IMR-90 (cell line): ENCODE results near the gene CIZ1. TPM values are rescaled to one million over a fixed set of nuclear protein-coding genes. Genes with fewer than 3 reads are reported as not detected.

Experiments
- ATAC-seq: fragments of 200-7000 bp; cut with Tn5 transposase; 2 replicates; pipeline ENCODE4 v1.9.1; 2020; ENCODE audit warnings: low read depth, mild to moderate bottlenecking, moderate library complexity
- BruUV-seq: library from RNA; stranded (reverse); fragments of 400-500 nt; replicated peaks from 2 replicates; lab custom pipeline; 2021; lab: Mats Ljungman, UMichigan
- CTCF ChIA-PET: fragments of 300-600 bp; formaldehyde crosslinking; extraction: SDS; loops from one replicate; lab custom pipeline; 2021; ENCODE audit warnings: antibody characterized with exemption; lab: Yijun Ruan, JAX
- POLR2A ChIA-PET: fragments of 300-600 bp; sonication (Branson Sonifier 250); formaldehyde crosslinking; loops from one replicate; lab custom pipeline; 2022; ENCODE audit warnings: antibody characterized with exemption; ENCODE audit not compliant: unreplicated experiment; lab: Charles Lee
- DNase-seq: peaks from one replicate; pipeline ENCODE4 v3.0.0; 2013
- H2AFZ ChIP-seq: replicated peaks from 2 replicates; pipeline ENCODE3; 2013; ENCODE audit warnings: low read length, mild to moderate bottlenecking; ENCODE audit not compliant: poor library complexity
- H2AK5ac ChIP-seq: 2 replicates; pipeline ENCODE4 v1.6.1; 2013; ENCODE audit warnings: low read depth, low read length, inconsistent platforms
- H2AK9ac ChIP-seq: replicated peaks from 2 replicates; pipeline ENCODE3; 2013; ENCODE audit warnings: mild to moderate bottlenecking, low read depth, low read length, moderate library complexity; ENCODE audit not compliant: poor library complexity
- H2BK120ac ChIP-seq: 2 replicates; pipeline ENCODE4 v1.6.1; 2013; ENCODE audit warnings: low read depth, low read length, inconsistent platforms
- H2BK15ac ChIP-seq: 3 replicates; pipeline ENCODE4 v1.6.1; 2013; ENCODE audit warnings: low read depth, low read length, inconsistent platforms
- H2BK20ac ChIP-seq: 2 replicates; pipeline ENCODE4 v1.6.1; 2013; ENCODE audit warnings: low read depth, mild to moderate bottlenecking, inconsistent platforms, low read length, moderate library complexity
- H2BK5ac ChIP-seq: 2 replicates; pipeline ENCODE4 v1.6.1; 2013; ENCODE audit warnings: mild to moderate bottlenecking, low read depth, low read length, inconsistent platforms; ENCODE audit not compliant: poor library complexity, severe bottlenecking
- H3K14ac ChIP-seq: replicated peaks from 2 replicates; pipeline ENCODE4 v1.6.1; 2013; ENCODE audit warnings: low read depth, low read length, inconsistent platforms
- H3K18ac ChIP-seq: 2 replicates; pipeline ENCODE4 v1.6.1; 2013; ENCODE audit warnings: low read depth, low read length, control low read depth
- H3K23ac ChIP-seq: 2 replicates; pipeline ENCODE4 v1.6.1; 2013; ENCODE audit warnings: low read depth, low read length, inconsistent platforms
- H3K27ac ChIP-seq: 2 replicates; pipeline ENCODE4 v1.5.1; 2013; ENCODE audit warnings: mild to moderate bottlenecking, control low read depth, low read length; ENCODE audit not compliant: insufficient read depth
- H3K27me3 ChIP-seq: 2 replicates; pipeline ENCODE4 v1.6.1; 2013; ENCODE audit warnings: low read length; ENCODE audit not compliant: control insufficient read depth, insufficient read depth
- H3K36me3 ChIP-seq: 2 replicates; pipeline ENCODE4 v1.6.1; 2013; ENCODE audit warnings: low read length, mixed read lengths; ENCODE audit not compliant: control insufficient read depth, insufficient read depth
- H3K4ac ChIP-seq: 2 replicates; pipeline ENCODE4 v1.6.1; 2013; ENCODE audit warnings: low read depth, low read length, inconsistent platforms
- H3K4me1 ChIP-seq: 2 replicates; pipeline ENCODE4 v1.6.1; 2013; ENCODE audit warnings: low read length, mixed read lengths; ENCODE audit not compliant: control insufficient read depth, insufficient read depth
- H3K4me2 ChIP-seq: 2 replicates; pipeline ENCODE4 v1.6.1; 2013; ENCODE audit warnings: low read depth, mild to moderate bottlenecking, control low read depth, low read length, moderate library complexity
- H3K4me3 ChIP-seq: 2 replicates; pipeline ENCODE4 v1.5.1; 2013; ENCODE audit warnings: low read depth, mild to moderate bottlenecking, control low read depth, low read length, moderate library complexity; ENCODE audit not compliant: insufficient read depth
- H3K56ac ChIP-seq: 2 replicates; pipeline ENCODE4 v1.6.1; 2013; ENCODE audit warnings: low read length, inconsistent platforms; ENCODE audit not compliant: insufficient read depth; ENCODE audit errors: extremely low read depth
- H3K79me1 ChIP-seq, 2 experiments: 2 replicates each; pipeline ENCODE4 v1.6.1; 2013; ENCODE audit warnings: low read length in 2 of 2, inconsistent platforms in 1 of 2, low read depth in 1 of 2
- H3K9ac ChIP-seq: 2 replicates; pipeline ENCODE4 v1.6.1; 2013; ENCODE audit warnings: low read depth, low read length, control low read depth
- H3K9me1 ChIP-seq: 2 replicates; pipeline ENCODE4 v1.6.1; 2013; ENCODE audit warnings: low read length, inconsistent platforms; ENCODE audit not compliant: insufficient read depth
- H3K9me3 ChIP-seq: 2 replicates; pipeline ENCODE4 v1.6.1; 2013; ENCODE audit warnings: low read length; ENCODE audit not compliant: control insufficient read depth, insufficient read depth
- H4K20me1 ChIP-seq: 2 replicates; pipeline ENCODE4 v1.6.1; 2013; ENCODE audit warnings: low read length, inconsistent platforms; ENCODE audit not compliant: insufficient read depth
- H4K5ac ChIP-seq: 2 replicates; pipeline ENCODE4 v1.6.1; 2013; ENCODE audit warnings: mild to moderate bottlenecking, low read depth, low read length, control low read depth
- H4K8ac ChIP-seq, 2 experiments: 2 replicates each; pipeline ENCODE4 v1.6.1; 2013; ENCODE audit warnings: low read depth in 2 of 2, low read length in 2 of 2, control low read depth in 1 of 2, inconsistent platforms in 1 of 2
- H4K91ac ChIP-seq: 2 replicates; pipeline ENCODE4 v1.6.1; 2013; ENCODE audit warnings: low read depth, low read length, inconsistent platforms; ENCODE audit not compliant: insufficient read depth
- BHLHE40 ChIP-seq: fragments of 150-350 bp; IDR thresholded peaks from 2 replicates; pipeline ENCODE4 v1.6.1; 2016; ENCODE audit warnings: mild to moderate bottlenecking, low read depth, low read length
- CEBPB ChIP-seq: IDR thresholded peaks from 2 replicates; pipeline ENCODE4 v1.6.1; 2012; ENCODE audit warnings: low read depth, low read length, improper control_type of control experiment
- CHD1 ChIP-seq: IDR thresholded peaks from 2 replicates; pipeline ENCODE4 v1.6.1; 2012; ENCODE audit warnings: low read depth, low read length, improper control_type of control experiment
- ELK1 ChIP-seq: fragments of 150-350 bp; IDR thresholded peaks from 2 replicates; pipeline ENCODE4 v1.6.1; 2016; ENCODE audit warnings: low read depth, mild to moderate bottlenecking, low read length, moderate library complexity, borderline replicate concordance
- FOS ChIP-seq: fragments of 150-350 bp; IDR thresholded peaks from 2 replicates; pipeline ENCODE4 v1.6.1; 2016; ENCODE audit warnings: low read depth, low read length
- MAFK ChIP-seq: IDR thresholded peaks from 2 replicates; pipeline ENCODE4 v1.6.1; 2012; ENCODE audit warnings: low read depth, low read length, improper control_type of control experiment
- MAZ ChIP-seq: IDR thresholded peaks from 2 replicates; pipeline ENCODE4 v1.6.1; 2012; ENCODE audit warnings: low read depth, mild to moderate bottlenecking, low read length, improper control_type of control experiment, moderate library complexity, borderline replicate concordance
- MXI1 ChIP-seq: IDR thresholded peaks from 2 replicates; pipeline ENCODE4 v1.6.1; 2012; ENCODE audit warnings: low read depth, mild to moderate bottlenecking, low read length, moderate library complexity, borderline replicate concordance
- NFE2L2 ChIP-seq: fragments of 150-350 bp; IDR thresholded peaks from 2 replicates; pipeline ENCODE4 v1.6.1; 2016; ENCODE audit warnings: low read depth, mild to moderate bottlenecking, low read length
- POLR2A ChIP-seq: IDR thresholded peaks from 2 replicates; pipeline ENCODE4 v1.6.1; 2012; ENCODE audit warnings: mild to moderate bottlenecking, low read depth, low read length
- RAD21 ChIP-seq: IDR thresholded peaks from 2 replicates; pipeline ENCODE4 v1.6.1; 2012; ENCODE audit warnings: low read length, improper control_type of control experiment
- RCOR1 ChIP-seq: IDR thresholded peaks from 2 replicates; pipeline ENCODE4 v1.6.1; 2012; ENCODE audit warnings: mild to moderate bottlenecking, low read length, improper control_type of control experiment; ENCODE audit not compliant: insufficient replicate concordance
- RFX5 ChIP-seq: IDR thresholded peaks from 2 replicates; pipeline ENCODE4 v1.8.0; 2012; ENCODE audit warnings: low read depth, mild to moderate bottlenecking, low read length, moderate library complexity
- SMC3 ChIP-seq: fragments of 150-350 bp; IDR thresholded peaks from 2 replicates; pipeline ENCODE4 v1.6.1; 2016; ENCODE audit warnings: low read depth, mild to moderate bottlenecking, antibody characterized with exemption, low read length, moderate library complexity
- USF2 ChIP-seq: fragments of 150-350 bp; IDR thresholded peaks from 2 replicates; pipeline ENCODE4 v1.6.1; 2017; ENCODE audit warnings: mild to moderate bottlenecking, antibody characterized with exemption, low read length, low read depth
- WGBS, 2 experiments: methylation state at CpG; one replicate each; pipeline versions ENCODE4 v1.1.5 to v1.1.7; 2013; ENCODE audit warnings: missing lambda C conversion rate in 2 of 2; ENCODE audit not compliant: insufficient read length in 1 of 2; ENCODE audit errors: extremely low coverage in 2 of 2; 5-methylcytosine and 5-hydroxymethylcytosine counted together
- dilution Hi-C: fragments of 300-500 bp; cut with HindIII; formaldehyde crosslinking; loops from one replicate; pipeline ENCODE4 v1.14.3; 2018; ENCODE audit warnings: low sequenced_read_pairs; ENCODE audit not compliant: unreplicated experiment
- in situ Hi-C: fragments of 300-500 bp; cut with MboI; formaldehyde crosslinking; loops from 3 replicates; pipeline ENCODE4 v1.14.3; 2019; ENCODE audit warnings: low sequenced_read_pairs, inconsistent platforms, mixed read lengths
- intact Hi-C: fragments of 100-400 bp; cut with micrococcal nuclease; formaldehyde crosslinking; loops from 2 replicates; pipeline ENCODE4 v1.10.0; 2022
- polyA plus RNA-seq, 3 experiments: library from polyadenylated mRNA; depleted of rRNA; stranded (reverse); fragments of >200 nt; gene quantifications; 2 replicates each; pipeline ENCODE4 v1.2.3, GENCODE V29; 2012; ENCODE audit warnings: low replicate concordance in 1 of 3
- total RNA-seq: library from RNA; depleted of rRNA; stranded (reverse); fragments of >200 nt; gene quantifications from 2 replicates; pipeline ENCODE4 v1.2.3, GENCODE V29; 2012
- TF ChIP-seq, protein P1 (sequence below): conservative IDR thresholded peaks from 2 replicates; pipeline ENCODE4 v1.5.1; 2012; ENCODE audit warnings: mild to moderate bottlenecking, low read depth, low read length, improper control_type of control experiment

Gene CIZ1
- total and polyA plus RNA-seq, 2 of the 4 experiments (the other 2 are of a cell fraction) = 13.8 to 51.9 TPM

GRCh38 chr9:128226412-128226801 lies 35.0 kb upstream of the CIZ1 start:
- DNase-seq (no peak), ATAC-seq (no peak)
- H3K27ac ChIP-seq = no peak overlapping the region
- ChIA-PET POLR2A (no interaction called here), CTCF (no interaction called here)
- no peaks in the 10 kb centered on the region for H4K20me1 ChIP-seq
- H2BK15ac ChIP-seq = no peak overlapping the region
- H4K91ac ChIP-seq = no peak overlapping the region
- intact Hi-C loops (no loop called here), in situ Hi-C loops (no loop called here), dilution Hi-C loops (no loop called here)
- no TSS peak for BruUV-seq
- H4K5ac ChIP-seq = no peak overlapping the region
- TF ChIP-seq RFX5 (no peak), SMC3 (no peak), RAD21 (no peak), USF2 (no peak), BHLHE40 (no peak), MXI1 (no peak), ELK1 (no peak), RCOR1 (no peak), POLR2A (no peak), CHD1 (no peak), CEBPB (no peak), MAFK (no peak), FOS (no peak), MAZ (no peak), NFE2L2 (no peak)
- TF ChIP-seq, protein P1, sequence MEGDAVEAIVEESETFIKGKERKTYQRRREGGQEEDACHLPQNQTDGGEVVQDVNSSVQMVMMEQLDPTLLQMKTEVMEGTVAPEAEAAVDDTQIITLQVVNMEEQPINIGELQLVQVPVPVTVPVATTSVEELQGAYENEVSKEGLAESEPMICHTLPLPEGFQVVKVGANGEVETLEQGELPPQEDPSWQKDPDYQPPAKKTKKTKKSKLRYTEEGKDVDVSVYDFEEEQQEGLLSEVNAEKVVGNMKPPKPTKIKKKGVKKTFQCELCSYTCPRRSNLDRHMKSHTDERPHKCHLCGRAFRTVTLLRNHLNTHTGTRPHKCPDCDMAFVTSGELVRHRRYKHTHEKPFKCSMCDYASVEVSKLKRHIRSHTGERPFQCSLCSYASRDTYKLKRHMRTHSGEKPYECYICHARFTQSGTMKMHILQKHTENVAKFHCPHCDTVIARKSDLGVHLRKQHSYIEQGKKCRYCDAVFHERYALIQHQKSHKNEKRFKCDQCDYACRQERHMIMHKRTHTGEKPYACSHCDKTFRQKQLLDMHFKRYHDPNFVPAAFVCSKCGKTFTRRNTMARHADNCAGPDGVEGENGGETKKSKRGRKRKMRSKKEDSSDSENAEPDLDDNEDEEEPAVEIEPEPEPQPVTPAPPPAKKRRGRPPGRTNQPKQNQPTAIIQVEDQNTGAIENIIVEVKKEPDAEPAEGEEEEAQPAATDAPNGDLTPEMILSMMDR = no peak
- no peak overlapping the region for H3K18ac ChIP-seq
- no CpG with 5 or more reads among the region's 5 CpGs for WGBS, 2 experiments
- H3K79me1 ChIP-seq = no peaks in the 10 kb centered on the region
- H3K23ac ChIP-seq = no peak overlapping the region
- 0 out of 2 replicates have a peak overlapping the region, but pooled peaks have one; percentile 24 for H2AK5ac ChIP-seq
- no peak overlapping the region for H3K4me3 ChIP-seq
- H2BK5ac ChIP-seq = no peak overlapping the region
- no peak overlapping the region for H2BK120ac ChIP-seq
- no peak overlapping the region for H3K56ac ChIP-seq
- no peak overlapping the region for H2AK9ac ChIP-seq
- H4K8ac ChIP-seq = no peak overlapping the region
- H3K9me3 ChIP-seq = no peaks in the 10 kb centered on the region
- H3K36me3 ChIP-seq = 0 out of 2 replicates have a peak, but pooled peaks cover 2% of the 10 kb centered on the region
- no peaks in the 10 kb centered on the region for H3K4me1 ChIP-seq
- H3K9ac ChIP-seq = no peak overlapping the region
- H3K4ac ChIP-seq = no peak overlapping the region
- H3K14ac ChIP-seq = no peak overlapping the region
- no peak overlapping the region for H3K4me2 ChIP-seq
- no peak overlapping the region for H2BK20ac ChIP-seq
- no peaks in the 10 kb centered on the region for H3K9me1 ChIP-seq
- H3K27me3 ChIP-seq = no peaks in the 10 kb centered on the region
- H2AFZ ChIP-seq = no peak overlapping the region
